PC-9 (cell line): ENCODE data around the gene ZNF618.

Source experiments
- CTCF ChIP-seq: fragments of 200-600 bp; sonication (generic); conservative IDR thresholded peaks from 2 replicates; pipeline ENCODE4 v1.6.1; 2017; ENCODE audit warnings: mixed run types, antibody characterized with exemption, mild to moderate bottlenecking, moderate library complexity
- EZH2 ChIP-seq: fragments of 200-600 bp; sonication (generic); IDR thresholded peaks from 2 replicates; pipeline ENCODE4 v1.8.0; 2017; ENCODE audit warnings: antibody characterized with exemption, low read depth

GRCh38 chr9:113990975-113991471, 114.9 kb downstream of the ZNF618 start:
- TF ChIP-seq CTCF (no peak), EZH2 (no peak)
